GM18951 (cell line): Measurements from ENCODE around the gene MET.

Source experiments
- POLR2A ChIP-seq: IDR thresholded peaks from 4 replicates; pipeline ENCODE4 v1.6.1; 2011; ENCODE audit warnings: mild to moderate bottlenecking; ENCODE audit not compliant: insufficient read length, insufficient read depth; ENCODE audit errors: extremely low read depth
- in situ Hi-C: fragments of 300-500 bp; cut with MboI; formaldehyde crosslinking; loops from one replicate; pipeline ENCODE4 v1.12.0; 2022; ENCODE audit warnings: low sequenced_read_pairs, mixed read lengths, inconsistent platforms; ENCODE audit not compliant: unreplicated experiment

MET gene

DNA sequence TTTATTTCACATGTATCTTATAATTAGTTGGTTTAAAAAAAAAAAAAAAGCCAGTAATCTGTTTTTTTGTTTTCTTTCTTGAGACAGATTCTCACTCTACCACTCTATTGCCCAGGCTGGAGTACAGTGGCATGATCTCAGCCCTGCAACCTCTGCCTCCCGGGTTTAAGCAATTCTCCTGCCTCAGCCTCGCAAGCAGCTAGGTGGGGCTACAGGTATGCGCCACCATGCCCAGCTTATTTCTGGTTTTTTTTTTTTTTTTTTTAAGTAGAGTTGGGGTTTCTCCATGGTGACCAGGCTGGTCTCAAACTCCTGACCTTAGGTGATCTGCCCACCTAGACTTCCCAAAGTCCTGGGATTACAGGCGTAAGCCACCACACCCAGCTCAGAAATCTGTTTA lies 156.3 kb downstream of the MET start:
- in situ Hi-C loops: no loop called here
- no peak for TF ChIP-seq POLR2A

GRCh38 chr7:116829041-116829440 lies 157.0 kb downstream of the MET start:
- in situ Hi-C loops: no loop called here

DNA sequence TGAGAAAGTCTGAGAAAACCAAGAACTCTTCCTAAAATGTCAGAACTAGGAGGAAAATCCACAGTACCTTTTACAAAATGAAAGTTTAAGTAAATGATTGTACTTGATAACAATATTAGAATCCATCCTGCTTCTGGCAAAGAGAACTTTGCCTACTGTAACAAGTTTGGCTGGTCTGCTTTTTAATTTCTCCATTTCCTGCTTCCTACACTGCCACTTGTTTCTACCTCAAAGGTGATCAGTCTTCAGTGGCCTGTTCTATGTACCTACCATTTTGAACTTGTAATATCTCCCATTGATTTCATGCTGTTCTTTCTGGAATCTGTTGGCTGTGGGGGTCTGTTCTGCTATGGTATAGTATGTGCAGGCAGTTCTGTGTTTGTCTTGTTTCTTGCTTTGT lies 157.5 kb downstream of the MET start:
- in situ Hi-C loops: no loop called here
- TF ChIP-seq POLR2A: no peak

More at GRCh38 chr7:116829041-116829440, 157.0 kb downstream of the MET start:
- TF ChIP-seq POLR2A: no peak

GRCh38 chr7:116832692-116833091 lies 160.7 kb downstream of the MET start:
- in situ Hi-C loops: no loop called here
- TF ChIP-seq POLR2A: no peak

DNA sequence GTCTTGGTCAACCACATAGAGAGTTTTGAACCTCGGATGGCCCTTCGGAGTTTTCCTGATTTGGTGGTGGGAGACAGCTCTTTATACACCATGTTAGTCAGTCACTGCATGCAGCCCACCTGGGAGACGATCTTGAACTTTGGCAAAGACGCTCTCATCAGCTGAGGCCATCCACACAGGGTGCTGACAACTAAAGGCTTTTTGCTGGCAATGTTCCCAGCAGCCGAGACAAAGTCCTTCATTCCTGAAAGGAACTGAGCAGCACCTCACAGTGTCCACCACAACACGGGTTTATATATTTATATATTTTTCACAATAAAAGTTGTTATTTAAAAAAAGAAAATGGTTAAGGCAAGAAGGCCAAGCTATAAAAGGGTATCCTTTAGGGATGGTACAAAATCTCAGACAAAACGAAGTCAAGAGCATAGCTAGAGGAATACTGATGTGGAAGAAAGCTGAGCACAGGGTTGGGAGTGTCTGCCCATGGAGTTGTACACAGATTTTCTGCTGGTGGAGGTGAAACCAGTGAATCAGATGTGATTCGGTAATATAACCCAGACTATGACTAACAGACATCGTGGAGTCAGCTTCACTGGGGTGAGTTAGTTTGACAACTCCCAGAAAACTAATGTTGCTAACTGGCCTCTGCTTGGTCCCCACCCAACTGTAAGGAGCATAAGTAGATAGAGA lies 163.0 kb downstream of the MET start:
- TF ChIP-seq POLR2A: no peak
- in situ Hi-C loops: no loop called here

GRCh38 chr7:116836048-116836447 lies 164.1 kb downstream of the MET start:
- in situ Hi-C loops: no loop called here
- no peak for TF ChIP-seq POLR2A

DNA sequence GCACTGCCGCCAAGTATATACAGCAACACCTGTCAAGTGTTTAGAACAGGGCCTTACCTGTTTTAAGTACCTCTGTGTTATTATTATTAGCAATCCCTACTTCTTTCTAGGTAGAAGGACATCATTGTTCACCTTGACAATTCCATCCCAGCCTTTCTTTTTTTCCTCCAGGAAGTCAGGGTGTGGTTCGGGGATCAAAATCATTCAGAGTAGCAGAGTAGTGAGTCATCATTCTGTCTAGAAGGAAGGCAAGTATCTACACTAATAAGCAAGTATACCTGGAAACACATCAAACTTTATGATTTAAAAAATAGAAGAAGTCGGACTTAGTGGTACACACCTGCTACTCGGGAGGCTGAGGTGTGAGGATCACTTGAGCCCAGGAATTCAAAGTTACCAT lies 164.9 kb downstream of the MET start:
- in situ Hi-C loops: no loop called here
- no peak for TF ChIP-seq POLR2A

- TF ChIP-seq POLR2A: no peak
- in situ Hi-C loops: no loop called here
Measured at GRCh38 chr7:116837586-116837985, 165.6 kb downstream of the MET start.

DNA sequence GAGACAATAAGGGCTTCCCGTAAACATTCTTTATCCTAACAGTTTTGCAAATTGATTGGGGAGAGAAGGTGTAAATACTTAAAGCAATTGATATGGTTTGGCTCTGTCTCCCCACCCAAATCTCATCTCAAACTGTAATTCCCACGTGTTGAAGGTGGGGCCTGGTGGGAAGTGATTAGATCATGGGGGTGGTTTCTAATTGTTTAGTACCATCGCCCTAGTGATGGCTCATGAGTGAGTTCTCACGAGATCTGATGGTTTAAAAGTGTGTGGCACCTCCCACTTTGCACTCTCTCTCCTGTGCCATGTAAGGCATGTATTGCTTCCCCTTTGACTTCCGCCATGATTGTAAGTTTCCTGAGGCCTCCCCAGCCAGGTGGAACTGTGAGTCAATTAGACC lies 168.3 kb downstream of the MET start:
- TF ChIP-seq POLR2A: no peak

GRCh38 chr7:116842371-116842770 lies 170.4 kb downstream of the MET start:
- TF ChIP-seq POLR2A: no peak
- in situ Hi-C loops: no loop called here

More for the DNA sequence above, 168.3 kb downstream of the MET start:
- in situ Hi-C loops: no loop called here

- in situ Hi-C loops: no loop called here
- no peak for TF ChIP-seq POLR2A
Measured at GRCh38 chr7:116843378-116843777, 171.4 kb downstream of the MET start.
